RKO (cell line): Measurements from ENCODE around the gene U2SURP.

Experiments used
- DNase-seq: peaks from one replicate; pipeline ENCODE4 v3.0.0-alpha.2; 2016; ENCODE audit warnings: low spot score

Gene U2SURP

GRCh38 chr3:143101792-143102381 lies 100.5 kb downstream of the U2SURP start:
- no peak for DNase-seq

DNA sequence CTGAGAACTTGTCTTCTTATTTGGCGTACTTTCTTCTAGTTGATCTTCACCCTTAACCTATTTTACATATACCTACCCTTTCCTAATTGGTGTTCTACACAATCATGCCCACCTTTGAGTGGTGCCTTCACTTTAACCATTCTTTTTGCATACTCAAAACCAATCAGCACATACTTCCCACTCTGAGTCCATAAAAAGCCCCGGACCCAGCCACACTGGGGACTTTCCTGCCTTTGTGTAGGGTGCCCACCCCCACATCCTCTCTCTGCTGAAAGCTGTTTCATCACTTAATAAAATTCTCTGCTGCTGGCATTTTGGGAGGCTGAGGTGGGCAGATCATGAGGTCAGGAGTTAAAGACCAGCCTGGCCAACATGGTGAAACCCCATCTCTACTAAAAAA lies 102.3 kb downstream of the U2SURP start:
- DNase-seq = no peak

GRCh38 chr3:143105170-143105569 lies 103.8 kb downstream of the U2SURP start:
- DNase-seq = no peak

- DNase-seq = no peak
Measured at GRCh38 chr3:143109861-143110260, 108.5 kb downstream of the U2SURP start.
